ENCODE data around the gene RAB44.
"Not testable (repeated sequence)": the region's sequence is repeated elsewhere in the genome, so short reads cannot be mapped to it uniquely, and the experiment has no call there.

The RAB44 gene

GRCh38 chr6:36720251-36721141 lies 22.9 kb downstream of the RAB44 start:
- peaks cover 14% of the 10 kb centered on the region for H3K4me1 Mint-ChIP-seq (ENCODE audit: low read depth)
- H3K9me3 Mint-ChIP-seq, result no peaks in the 10 kb centered on the region
- no peak overlapping the region for H3K27ac Mint-ChIP-seq
- H3K36me3 Mint-ChIP-seq (ENCODE audit: low read depth), result no peaks in the 10 kb centered on the region
- H3K27me3 Mint-ChIP-seq (ENCODE audit: low read depth), result no peaks in the 10 kb centered on the region
- no peak overlapping the region for H3K4me3 Mint-ChIP-seq

- Mint-ChIP-seq H3K4me1 (ENCODE audit: low read depth) (peaks cover 17% of the 10 kb centered on the region), H3K36me3 (ENCODE audit: low read depth) (no peaks in the 10 kb centered on the region), H3K27ac (no peak overlapping the region), H3K9me3 (no peaks in the 10 kb centered on the region), H3K27me3 (ENCODE audit: low read depth) (no peaks in the 10 kb centered on the region), H3K4me3 (no peak overlapping the region)
These were observed 23.9 kb downstream of the RAB44 start for GRCh38 chr6:36721369-36722140.

DNA sequence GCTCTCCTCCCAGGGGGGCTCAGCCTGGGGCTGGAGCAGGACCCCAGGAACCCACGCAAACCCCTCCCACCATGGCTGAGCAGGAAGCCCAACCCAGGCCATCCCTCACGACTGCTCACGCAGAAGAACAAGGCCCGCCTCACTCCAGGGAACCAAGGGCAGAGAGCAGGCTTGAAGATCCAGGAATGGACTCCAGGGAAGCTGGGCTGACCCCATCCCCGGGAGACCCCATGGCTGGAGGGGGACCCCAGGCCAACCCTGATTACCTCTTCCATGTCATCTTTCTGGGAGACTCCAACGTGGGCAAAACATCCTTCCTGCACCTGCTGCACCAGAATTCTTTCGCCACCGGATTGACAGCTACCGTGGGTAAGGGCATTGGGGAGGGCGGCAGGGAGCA lies 24.7 kb downstream of the RAB44 start:
- peaks cover 25% of the 10 kb centered on the region for H3K4me1 Mint-ChIP-seq (ENCODE audit: low read depth)
- H3K27me3 Mint-ChIP-seq (ENCODE audit: low read depth), result no peaks in the 10 kb centered on the region
- H3K4me3 Mint-ChIP-seq, result no peak overlapping the region
- no peaks in the 10 kb centered on the region for H3K9me3 Mint-ChIP-seq
- H3K27ac Mint-ChIP-seq, result no peak overlapping the region
- H3K36me3 Mint-ChIP-seq (ENCODE audit: low read depth), result no peaks in the 10 kb centered on the region

- no peak overlapping the region for H3K27ac Mint-ChIP-seq
- peaks cover 31% of the 10 kb centered on the region for H3K4me1 Mint-ChIP-seq (ENCODE audit: low read depth)
- no peaks in the 10 kb centered on the region for H3K9me3 Mint-ChIP-seq
These were observed 25.3 kb downstream of the RAB44 start for GRCh38 chr6:36722879-36723278.

DNA sequence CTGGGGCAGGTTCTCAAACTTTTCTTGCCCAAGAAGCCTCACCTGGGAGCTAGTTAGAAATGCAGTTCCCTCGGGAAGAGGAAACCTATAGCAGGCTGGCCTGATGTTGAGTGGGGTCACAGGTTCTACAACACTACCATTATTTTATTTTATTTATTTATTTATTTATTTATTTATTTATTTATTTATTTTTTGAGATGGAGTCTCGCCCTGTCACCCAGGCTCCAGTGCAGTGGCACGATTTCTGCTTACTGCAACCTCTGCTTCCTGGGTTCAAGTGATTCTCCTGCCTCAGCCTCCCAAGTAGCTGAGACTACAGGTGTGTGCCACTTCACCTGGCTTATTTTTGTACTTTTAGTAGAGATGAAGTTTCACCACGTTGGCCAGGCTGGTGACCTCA lies 26.4 kb downstream of the RAB44 start:
- H3K36me3 Mint-ChIP-seq (ENCODE audit: low read depth); H3K27ac Mint-ChIP-seq; H3K27me3 Mint-ChIP-seq (ENCODE audit: low read depth); H3K4me3 Mint-ChIP-seq; H3K9me3 Mint-ChIP-seq: not testable (repeated sequence)
- peaks cover 38% of the 10 kb centered on the region for H3K4me1 Mint-ChIP-seq (ENCODE audit: low read depth)

More at GRCh38 chr6:36722879-36723278, 25.3 kb downstream of the RAB44 start:
- Mint-ChIP-seq H3K27me3 (ENCODE audit: low read depth) (no peaks in the 10 kb centered on the region), H3K4me3 (no peak overlapping the region), H3K36me3 (ENCODE audit: low read depth) (no peaks in the 10 kb centered on the region)

DNA sequence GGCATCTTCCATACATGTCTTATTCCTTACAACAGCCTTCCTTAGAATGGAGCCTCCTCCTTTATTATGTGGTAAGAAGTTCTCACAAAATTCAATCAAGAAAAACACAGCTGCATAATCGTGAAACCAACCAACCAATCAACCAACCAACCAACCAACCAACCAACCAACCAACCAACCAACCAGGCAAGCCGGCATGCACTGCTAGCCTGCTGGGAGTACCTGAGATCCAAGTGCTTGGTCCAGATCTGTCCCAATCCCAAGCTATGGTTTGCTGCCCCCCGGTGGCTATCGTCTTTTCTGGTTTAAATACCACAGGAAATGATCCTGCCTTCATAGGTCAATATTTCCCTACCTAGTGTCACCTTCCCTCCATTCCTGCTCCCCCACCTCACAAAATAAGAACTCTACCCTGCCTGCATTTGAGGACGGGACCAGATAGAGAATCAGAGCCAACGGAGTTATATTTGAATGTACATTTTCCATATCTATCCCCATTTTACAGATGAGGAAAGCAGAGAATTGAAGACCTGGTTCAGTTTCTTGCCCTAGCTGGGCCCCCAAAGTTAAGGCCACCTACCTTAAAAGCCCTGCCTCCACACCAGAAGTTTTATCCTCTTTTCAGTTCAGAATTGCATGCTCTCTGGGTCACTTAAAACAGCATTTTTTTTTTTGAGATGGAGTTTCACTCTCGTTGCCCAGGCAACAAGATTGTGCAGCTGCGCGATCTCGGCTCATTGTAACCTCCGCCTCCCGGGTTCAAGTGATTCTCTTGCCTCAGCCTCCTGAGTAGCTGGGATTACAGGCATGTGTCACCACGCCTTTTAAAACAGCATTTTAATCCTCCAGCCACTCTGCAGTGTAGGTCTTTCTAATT lies 27.1 kb downstream of the RAB44 start:
- Mint-ChIP-seq H3K4me1 (ENCODE audit: low read depth) (peaks cover 37% of the 10 kb centered on the region), H3K27ac (peak overlapping the region; percentile 17), H3K9me3 (no peaks in the 10 kb centered on the region), H3K36me3 (ENCODE audit: low read depth) (no peaks in the 10 kb centered on the region), H3K27me3 (ENCODE audit: low read depth) (no peaks in the 10 kb centered on the region), H3K4me3 (no peak overlapping the region)

GRCh38 chr6:36725581-36725980 lies 28.0 kb downstream of the RAB44 start:
- Mint-ChIP-seq H3K4me1 (ENCODE audit: low read depth) (peaks cover 37% of the 10 kb centered on the region), H3K36me3 (ENCODE audit: low read depth) (no peaks in the 10 kb centered on the region), H3K4me3 (no peak overlapping the region), H3K27me3 (ENCODE audit: low read depth) (no peaks in the 10 kb centered on the region), H3K9me3 (no peaks in the 10 kb centered on the region), H3K27ac (peak overlapping the region; percentile 32)

GRCh38 chr6:36727505-36728021 lies 29.9 kb downstream of the RAB44 start:
- Mint-ChIP-seq H3K27me3 (ENCODE audit: low read depth) (no peaks in the 10 kb centered on the region), H3K9me3 (no peaks in the 10 kb centered on the region), H3K4me1 (ENCODE audit: low read depth) (peaks cover 46% of the 10 kb centered on the region), H3K27ac (peak overlapping the region; percentile 12), H3K36me3 (ENCODE audit: low read depth) (no peaks in the 10 kb centered on the region), H3K4me3 (peak overlapping the region; percentile 16)

- Mint-ChIP-seq H3K36me3 (ENCODE audit: low read depth) (no peaks in the 10 kb centered on the region), H3K4me1 (ENCODE audit: low read depth) (peaks cover 51% of the 10 kb centered on the region), H3K4me3 (no peak overlapping the region), H3K9me3 (no peaks in the 10 kb centered on the region), H3K27ac (peak overlapping the region; percentile 26), H3K27me3 (ENCODE audit: low read depth) (no peaks in the 10 kb centered on the region)
These were observed 30.9 kb downstream of the RAB44 start for GRCh38 chr6:36728289-36729160.

DNA sequence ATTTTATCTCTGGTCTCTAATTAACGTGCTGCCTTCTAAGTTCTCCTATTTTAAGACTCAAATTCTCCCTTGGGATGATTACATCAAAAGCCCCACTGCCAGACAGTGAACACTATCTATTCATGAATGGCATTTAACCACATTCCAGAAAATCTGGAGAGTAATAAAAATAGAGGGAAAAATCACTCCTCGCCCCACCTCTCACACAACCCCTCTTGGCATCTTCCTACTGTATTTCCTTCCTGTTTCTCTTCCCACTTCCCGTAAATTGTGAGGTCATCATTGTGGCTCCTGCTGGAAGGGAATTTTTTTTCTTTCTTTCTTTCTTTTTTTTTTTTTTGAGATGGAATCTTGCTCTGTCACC lies 31.5 kb downstream of the RAB44 start:
- Mint-ChIP-seq H3K9me3 (no peaks in the 10 kb centered on the region), H3K36me3 (ENCODE audit: low read depth) (no peaks in the 10 kb centered on the region), H3K27me3 (ENCODE audit: low read depth) (no peaks in the 10 kb centered on the region), H3K4me1 (ENCODE audit: low read depth) (peaks cover 53% of the 10 kb centered on the region), H3K4me3 (no peak overlapping the region), H3K27ac (peak overlapping the region; percentile 26)

DNA sequence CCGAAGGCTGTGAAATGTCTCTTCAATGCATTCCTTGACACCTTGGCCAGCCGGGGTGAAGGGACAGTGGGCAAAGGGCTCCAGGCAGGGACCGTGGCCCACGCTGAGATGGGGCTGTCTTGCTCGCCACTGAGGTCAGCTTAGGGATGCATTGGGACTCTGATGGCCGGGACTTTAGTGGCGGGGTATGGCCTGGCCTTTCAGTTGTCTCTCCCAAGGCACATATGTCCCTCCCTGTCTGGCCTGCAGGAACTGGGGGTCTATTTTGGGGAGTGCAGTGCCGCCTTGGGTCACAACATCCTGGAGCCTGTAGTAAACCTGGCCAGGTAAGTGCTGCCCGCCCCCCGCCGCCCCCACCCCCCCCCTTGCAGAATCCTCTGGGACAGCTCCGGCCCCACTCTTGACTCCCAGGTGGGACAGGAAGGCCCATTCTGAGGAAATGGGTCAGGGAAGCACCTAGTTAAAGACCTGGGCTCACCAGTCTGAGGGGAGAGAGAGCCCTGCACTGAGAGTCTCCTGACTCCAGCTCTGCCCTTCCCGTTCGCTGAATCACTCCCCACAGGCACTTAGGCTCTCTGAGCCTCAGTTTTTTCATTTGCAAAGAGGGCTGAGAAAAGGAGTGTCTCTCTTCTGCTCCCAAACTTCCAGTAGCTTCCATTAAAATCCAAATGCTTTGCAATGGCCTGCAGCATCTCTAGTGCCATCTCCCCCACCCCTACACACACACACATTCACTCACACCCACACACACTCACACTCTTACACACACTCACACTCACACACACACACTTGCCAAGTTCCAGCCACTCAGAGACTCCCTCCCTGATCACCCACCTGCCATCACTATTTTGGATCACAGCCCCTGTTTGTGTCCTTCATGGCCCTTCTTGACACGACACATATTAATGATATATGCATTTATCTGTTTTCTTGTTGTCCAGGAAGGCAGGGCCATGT lies 33.1 kb downstream of the RAB44 start:
- no peaks in the 10 kb centered on the region for H3K36me3 Mint-ChIP-seq (ENCODE audit: low read depth)
- no peaks in the 10 kb centered on the region for H3K9me3 Mint-ChIP-seq
- peaks cover 51% of the 10 kb centered on the region for H3K4me1 Mint-ChIP-seq (ENCODE audit: low read depth)
- H3K4me3 Mint-ChIP-seq, result no peak overlapping the region
- peak overlapping the region; percentile 7 for H3K27ac Mint-ChIP-seq
- no peaks in the 10 kb centered on the region for H3K27me3 Mint-ChIP-seq (ENCODE audit: low read depth)

DNA sequence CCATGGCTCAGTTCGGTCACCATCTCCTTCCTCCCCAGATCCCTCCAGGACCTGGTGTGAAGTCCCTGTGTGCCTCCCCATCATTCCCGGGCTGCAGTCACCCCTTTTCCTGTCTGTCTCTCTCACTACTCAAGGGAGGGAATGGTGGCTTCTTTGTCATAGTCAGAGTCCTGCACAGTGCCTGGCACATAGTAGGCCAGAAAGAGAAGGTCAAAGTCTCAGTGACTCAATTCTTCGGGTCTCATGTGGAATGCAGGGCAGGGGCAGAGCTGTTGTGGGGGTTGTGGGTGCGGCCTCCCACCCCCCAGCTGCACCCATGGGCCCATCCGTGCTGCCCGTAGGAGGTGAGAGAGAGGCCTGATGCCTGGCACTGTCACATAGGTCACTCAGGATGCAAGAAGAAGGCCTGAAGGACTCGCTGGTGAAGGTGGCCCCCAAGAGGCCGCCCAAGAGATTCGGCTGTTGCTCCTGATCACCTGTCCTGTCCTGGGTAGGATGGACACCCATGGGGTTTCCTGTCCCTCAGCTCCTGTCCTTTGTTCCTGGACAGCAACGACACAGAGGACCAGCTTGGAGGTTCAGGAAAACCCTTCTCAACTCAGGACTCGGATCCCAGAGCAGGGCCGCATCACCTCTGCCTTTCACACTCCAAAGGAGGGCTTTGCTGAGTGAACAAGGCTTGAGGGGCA lies 34.1 kb downstream of the RAB44 start:
- H3K36me3 Mint-ChIP-seq (ENCODE audit: low read depth), result no peaks in the 10 kb centered on the region
- no peaks in the 10 kb centered on the region for H3K9me3 Mint-ChIP-seq
- peaks cover 51% of the 10 kb centered on the region for H3K4me1 Mint-ChIP-seq (ENCODE audit: low read depth)
- no peak overlapping the region for H3K27ac Mint-ChIP-seq
- H3K27me3 Mint-ChIP-seq (ENCODE audit: low read depth), result no peaks in the 10 kb centered on the region
- no peak overlapping the region for H3K4me3 Mint-ChIP-seq
